Mucosa of rectum (tissue), 2 donors: ENCODE results near the gene FILIP1L.
"Not testable (repeated sequence)": the region's sequence is repeated elsewhere in the genome, so short reads cannot be mapped to it uniquely, and the experiment has no call there.

Experiments used
- H3K27ac ChIP-seq, 2 donors: one replicate each; pipeline ENCODE4 v1.7.0; 2013; ENCODE audit warnings: inconsistent platforms in 2 of 2, low read depth in 2 of 2, low read length in 2 of 2
- H3K27me3 ChIP-seq, 2 donors: one replicate each; pipeline ENCODE4 v1.7.0; 2013; ENCODE audit warnings: low read length in 2 of 2; ENCODE audit not compliant: control insufficient read depth in 2 of 2, insufficient read depth in 2 of 2
- H3K36me3 ChIP-seq, 2 donors: one replicate each; pipeline ENCODE4 v1.7.0; 2013; ENCODE audit warnings: low read length in 2 of 2; ENCODE audit not compliant: control insufficient read depth in 2 of 2, insufficient read depth in 2 of 2
- H3K4me1 ChIP-seq, 2 donors: one replicate each; pipeline ENCODE4 v1.7.0; 2013; ENCODE audit warnings: low read length in 2 of 2, mild to moderate bottlenecking in 1 of 2; ENCODE audit not compliant: control insufficient read depth in 2 of 2, insufficient read depth in 2 of 2
- H3K4me3 ChIP-seq, 2 donors: one replicate each; pipeline ENCODE4 v1.7.0; 2013; ENCODE audit warnings: low read length in 2 of 2
- H3K9ac ChIP-seq, 2 donors: one replicate each; pipeline ENCODE4 v1.7.0; 2013; ENCODE audit warnings: low read length in 2 of 2, low read depth in 1 of 2, mild to moderate bottlenecking in 1 of 2
- H3K9me3 ChIP-seq, 2 donors: one replicate each; pipeline ENCODE4 v1.7.0; 2013; ENCODE audit warnings: low read length in 2 of 2; ENCODE audit not compliant: control insufficient read depth in 2 of 2
- donor health status: healthy.
- donor health status: Normal muscosa, but diverticular disease.

The FILIP1L gene

GRCh38 chr3:99842826-99843589 lies 271.3 kb downstream of the FILIP1L start:
- H3K36me3 ChIP-seq, result no peaks in the 10 kb centered on the region
- H3K4me3 ChIP-seq, result no peak overlapping the region
- no peaks in the 10 kb centered on the region for H3K27me3 ChIP-seq
- peaks cover 2 to 5% of the 10 kb centered on the region in 2 donors for H3K4me1 ChIP-seq
- H3K9me3 ChIP-seq, result no peaks in the 10 kb centered on the region
- no peak overlapping the region for H3K9ac ChIP-seq
- peak overlapping the region; percentile 35 to 60 for H3K27ac ChIP-seq

GRCh38 chr3:99841949-99842348 lies 272.4 kb downstream of the FILIP1L start:
- not testable (repeated sequence) for H3K27ac ChIP-seq, H3K27me3 ChIP-seq, H3K4me3 ChIP-seq, H3K4me1 ChIP-seq, H3K9me3 ChIP-seq, H3K36me3 ChIP-seq, H3K9ac ChIP-seq

- Histone ChIP-seq H3K4me3 (no peak overlapping the region), H3K9ac (no peak overlapping the region), H3K27me3 (no peaks in the 10 kb centered on the region), H3K36me3 (no peaks in the 10 kb centered on the region), H3K27ac (no peak overlapping the region), H3K4me1 (peaks cover 0 to 8% of the 10 kb centered on the region in 2 donors), H3K9me3 (no peaks in the 10 kb centered on the region)
These were observed 274.7 kb downstream of the FILIP1L start for GRCh38 chr3:99839613-99840012.

- H3K9ac ChIP-seq, result no peak overlapping the region
- no peaks in the 10 kb centered on the region for H3K27me3 ChIP-seq
- H3K4me3 ChIP-seq, result no peak overlapping the region
- H3K27ac ChIP-seq, result no peak overlapping the region
- no peaks in the 10 kb centered on the region for H3K9me3 ChIP-seq
- H3K4me1 ChIP-seq, result peaks cover 0 to 6% of the 10 kb centered on the region in 2 donors
- H3K36me3 ChIP-seq, result no peaks in the 10 kb centered on the region
These were observed 275.5 kb downstream of the FILIP1L start for GRCh38 chr3:99838755-99839154.

GRCh38 chr3:99837715-99838114 lies 276.6 kb downstream of the FILIP1L start:
- Histone ChIP-seq H3K4me3 (no peak overlapping the region), H3K9ac (no peak overlapping the region), H3K27ac (no peak overlapping the region), H3K9me3 (no peaks in the 10 kb centered on the region), H3K27me3 (no peaks in the 10 kb centered on the region), H3K4me1 (peaks cover 0 to 3% of the 10 kb centered on the region in 2 donors), H3K36me3 (no peaks in the 10 kb centered on the region)

GRCh38 chr3:99836681-99837080 lies 277.6 kb downstream of the FILIP1L start:
- H3K36me3 ChIP-seq, result no peaks in the 10 kb centered on the region
- no peaks in the 10 kb centered on the region for H3K9me3 ChIP-seq
- H3K27me3 ChIP-seq, result no peaks in the 10 kb centered on the region
- no peak overlapping the region for H3K27ac ChIP-seq
- H3K4me3 ChIP-seq, result no peak overlapping the region
- no peak overlapping the region for H3K9ac ChIP-seq
- H3K4me1 ChIP-seq, result peaks cover 0 to 3% of the 10 kb centered on the region in 2 donors

- no peaks in the 10 kb centered on the region for H3K27me3 ChIP-seq
- peaks cover 0 to 3% of the 10 kb centered on the region in 2 donors for H3K4me1 ChIP-seq
- no peak overlapping the region for H3K9ac ChIP-seq
- no peak overlapping the region for H3K4me3 ChIP-seq
- no peaks in the 10 kb centered on the region for H3K9me3 ChIP-seq
- H3K27ac ChIP-seq, result no peak overlapping the region
- no peaks in the 10 kb centered on the region for H3K36me3 ChIP-seq
These were observed 279.9 kb downstream of the FILIP1L start for GRCh38 chr3:99834211-99834957.

GRCh38 chr3:99833617-99834205 lies 280.6 kb downstream of the FILIP1L start:
- H3K27ac ChIP-seq, result no peak overlapping the region
- peaks cover 0 to 3% of the 10 kb centered on the region in 2 donors for H3K4me1 ChIP-seq
- no peak overlapping the region for H3K4me3 ChIP-seq
- no peaks in the 10 kb centered on the region for H3K9me3 ChIP-seq
- no peaks in the 10 kb centered on the region for H3K27me3 ChIP-seq
- no peak overlapping the region for H3K9ac ChIP-seq
- H3K36me3 ChIP-seq, result no peaks in the 10 kb centered on the region

GRCh38 chr3:99829844-99830243 lies 284.5 kb downstream of the FILIP1L start:
- Histone ChIP-seq H3K36me3 (no peaks in the 10 kb centered on the region), H3K9me3 (no peaks in the 10 kb centered on the region), H3K27ac (no peak overlapping the region), H3K9ac (no peak overlapping the region), H3K4me1 (no peaks in the 10 kb centered on the region), H3K27me3 (no peaks in the 10 kb centered on the region), H3K4me3 (no peak overlapping the region)

GRCh38 chr3:99825004-99825640 lies 289.2 kb downstream of the FILIP1L start:
- H3K9ac ChIP-seq, result no peak overlapping the region
- no peaks in the 10 kb centered on the region for H3K9me3 ChIP-seq
- no peaks in the 10 kb centered on the region for H3K36me3 ChIP-seq
- H3K27ac ChIP-seq, result no peak overlapping the region
- H3K4me3 ChIP-seq, result no peak overlapping the region
- H3K4me1 ChIP-seq, result no peaks in the 10 kb centered on the region
- no peaks in the 10 kb centered on the region for H3K27me3 ChIP-seq
